ENCODE data around the gene GGA3. TPM values are rescaled to one million over a fixed set of nuclear protein-coding genes. Genes with fewer than 3 reads are reported as not detected.
"Not testable (repeated sequence)": the region's sequence is repeated elsewhere in the genome, so short reads cannot be mapped to it uniquely, and the experiment has no call there.

The GGA3 gene
- total RNA-seq, 2 experiments from 2014 or later = 72.9 to 76.7 TPM

- intact Hi-C loops (cut with DNase I, micrococcal nuclease) = no loop called here
- ChIA-PET CTCF (interaction anchor here (0.6 to 2.4 kb wide), 3 partner anchors 15 to 165 kb away, joined by 3 to 5 read pairs (median 3); no protein-coding TSS in a partner anchor), POLR2A (no interaction called here)
- Mint-ChIP-seq H3K36me3 (ENCODE audit: low read depth) (peaks cover 40% of the 10 kb centered on the region), H3K27ac (no peak overlapping the region), H3K9me3 (ENCODE audit: low read depth) (no peaks in the 10 kb centered on the region), H3K4me3 (no peak overlapping the region), H3K4me1 (no peaks in the 10 kb centered on the region), H3K27me3 (no peaks in the 10 kb centered on the region)
- DNase-seq (no peak), ATAC-seq (no peak)
These were observed 36.4 kb downstream of the GGA3 start for GRCh38 chr17:75225016-75225415.

GRCh38 chr17:75219815-75220214, 41.6 kb downstream of the GGA3 start:
- Mint-ChIP-seq H3K9me3 (ENCODE audit: low read depth) (no peaks in the 10 kb centered on the region), H3K27me3 (no peaks in the 10 kb centered on the region), H3K36me3 (ENCODE audit: low read depth) (peaks cover 49% of the 10 kb centered on the region), H3K4me3 (no peak overlapping the region), H3K4me1 (no peaks in the 10 kb centered on the region), H3K27ac (no peak overlapping the region)
- DNase-seq (no peak), ATAC-seq (no peak)
- CTCF ChIA-PET = interaction anchor here (0.6 to 1.3 kb wide), 5 partner anchors 20 to 469 kb away, joined by 3 to 4 read pairs (median 3); no protein-coding TSS in a partner anchor
- intact Hi-C loops (cut with DNase I, micrococcal nuclease) = no loop called here
- POLR2A ChIA-PET = interaction anchor here (1.7 kb wide), 1 partner anchor 11 kb away, joined by 5 read pairs; no protein-coding TSS in a partner anchor

DNA sequence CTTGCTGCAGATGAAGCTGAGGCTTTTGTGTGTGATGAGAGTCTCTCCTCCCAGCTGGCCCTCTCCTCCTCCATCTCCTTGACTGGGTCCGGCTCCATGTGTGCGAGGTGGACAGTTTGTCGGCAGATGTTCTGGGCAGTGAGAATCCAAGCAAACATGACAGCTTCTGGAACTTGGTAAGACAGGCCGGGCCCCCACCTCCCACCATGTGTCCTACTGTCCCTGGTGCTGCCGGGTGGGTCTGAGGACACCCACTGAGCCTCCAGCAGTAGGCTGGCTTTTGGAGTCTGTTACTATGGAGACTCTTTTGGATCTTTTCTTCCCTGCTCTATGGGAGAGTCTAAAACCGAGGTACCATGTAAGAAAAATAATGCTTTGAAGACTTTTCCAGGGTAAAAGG, 43.3 kb downstream of the GGA3 start:
- no peak overlapping the region for H3K4me3 Mint-ChIP-seq
- ChIA-PET POLR2A (interaction anchor here (0.5 to 1.4 kb wide), 4 partner anchors 9 to 22 kb away, joined by 3 to 4 read pairs (median 3); no protein-coding TSS in a partner anchor), CTCF (interaction anchor here (0.6 to 1.5 kb wide), 4 partner anchors 18 to 194 kb away, joined by 3 to 4 read pairs (median 3); no protein-coding TSS in a partner anchor)
- DNase-seq (no peak), ATAC-seq (no peak)
- no peaks in the 10 kb centered on the region for H3K9me3 Mint-ChIP-seq (ENCODE audit: low read depth)
- intact Hi-C loops (cut with DNase I, micrococcal nuclease) = no loop called here
- no peaks in the 10 kb centered on the region for H3K27me3 Mint-ChIP-seq
- H3K36me3 Mint-ChIP-seq (ENCODE audit: low read depth) = peaks cover 54% of the 10 kb centered on the region
- H3K27ac Mint-ChIP-seq = no peak overlapping the region
- no peaks in the 10 kb centered on the region for H3K4me1 Mint-ChIP-seq

DNA sequence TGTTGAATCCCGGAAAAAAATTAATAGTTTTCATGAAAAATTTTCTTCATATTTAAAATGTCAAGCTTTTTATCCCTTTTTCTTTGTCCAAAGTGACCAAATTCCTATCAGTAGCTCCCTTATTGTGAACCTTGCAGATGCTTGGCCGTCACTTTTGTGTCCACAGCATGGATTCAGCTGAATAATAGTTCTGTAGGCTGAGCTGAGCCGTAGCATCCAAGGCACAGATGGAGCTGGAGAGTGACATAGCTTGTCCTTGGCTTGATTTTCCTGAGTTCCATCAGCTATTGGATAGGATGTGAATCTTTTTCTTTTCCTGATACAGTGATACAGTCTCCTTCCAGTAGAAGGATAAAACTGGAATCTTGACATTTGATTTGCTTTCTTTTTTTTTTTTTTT, 52.3 kb downstream of the GGA3 start:
- ChIA-PET CTCF (interaction anchor here (0.8 to 5.3 kb wide), 5 partner anchors 9 to 203 kb away, joined by 3 to 34 read pairs (median 5); no protein-coding TSS in a partner anchor), POLR2A (interaction anchor here (0.6 to 1.1 kb wide), 3 partner anchors 9 to 55 kb away, joined by 3 to 6 read pairs (median 3); no protein-coding TSS in a partner anchor)
- H3K4me1 Mint-ChIP-seq = peaks cover 12% of the 10 kb centered on the region
- H3K9me3 Mint-ChIP-seq (ENCODE audit: low read depth) = no peaks in the 10 kb centered on the region
- H3K27me3 Mint-ChIP-seq = no peaks in the 10 kb centered on the region
- DNase-seq (no peak), ATAC-seq (no peak)
- H3K36me3 Mint-ChIP-seq (ENCODE audit: low read depth) = peaks cover 43% of the 10 kb centered on the region
- H3K4me3 Mint-ChIP-seq = no peak overlapping the region
- intact Hi-C loops (cut with DNase I, micrococcal nuclease) = loop anchor here in 1 of 2 experiments (5.0 kb wide), 1 partner anchor 162 kb away; the partner anchor contains the start of genes ATP5PD and KCTD2
- no peak overlapping the region for H3K27ac Mint-ChIP-seq

- Mint-ChIP-seq H3K4me1 (peaks cover 13% of the 10 kb centered on the region), H3K4me3 (peak overlapping the region; percentile 17), H3K27me3 (no peaks in the 10 kb centered on the region), H3K27ac (no peak overlapping the region), H3K9me3 (ENCODE audit: low read depth) (no peaks in the 10 kb centered on the region), H3K36me3 (ENCODE audit: low read depth) (peaks cover 36% of the 10 kb centered on the region)
- ATAC-seq = no peak
- ChIA-PET CTCF (interaction anchor here (0.5 to 5.3 kb wide), 6 partner anchors 36 to 249 kb away, joined by 3 to 34 read pairs (median 4); no protein-coding TSS in a partner anchor), POLR2A (interaction anchor here (0.5 to 0.7 kb wide), 2 partner anchors 225 to 237 kb away, joined by 3 to 6 read pairs; no protein-coding TSS in a partner anchor)
- intact Hi-C loops (cut with DNase I, micrococcal nuclease) = loop anchor here in 1 of 2 experiments (5.0 kb wide), 1 partner anchor 161 kb away; the partner anchor contains the start of genes ATP5PD and KCTD2
- no peak for DNase-seq
These were observed 53.2 kb downstream of the GGA3 start for GRCh38 chr17:75208161-75208560.

DNA sequence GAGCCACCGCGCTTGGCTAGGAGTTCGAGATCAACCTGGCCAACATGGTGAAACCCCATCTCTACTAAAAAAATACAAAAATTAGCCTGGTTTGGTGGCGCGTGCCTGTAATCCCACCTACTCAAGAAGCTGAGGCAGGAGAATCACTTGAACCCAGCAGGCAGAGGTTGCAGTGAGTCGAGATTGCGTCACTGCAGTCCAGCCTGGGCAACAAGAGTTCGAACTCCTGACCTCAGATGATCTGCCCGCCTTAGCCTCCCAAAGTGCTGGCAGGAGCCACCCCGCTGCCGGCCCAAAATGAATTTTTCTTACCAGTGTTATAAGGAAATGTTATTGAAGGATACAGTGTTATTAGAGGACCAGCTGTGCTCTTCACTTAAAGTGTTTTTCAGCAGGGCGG, 53.6 kb downstream of the GGA3 start:
- ATAC-seq (no peak), DNase-seq (no peak)
- intact Hi-C loops (cut with DNase I, micrococcal nuclease) = loop anchor here in 1 of 2 experiments (5.0 kb wide), 1 partner anchor 160 kb away; the partner anchor contains the start of genes ATP5PD and KCTD2
- no peaks in the 10 kb centered on the region for H3K9me3 Mint-ChIP-seq (ENCODE audit: low read depth)
- H3K27me3 Mint-ChIP-seq = no peaks in the 10 kb centered on the region
- H3K4me1 Mint-ChIP-seq = peaks cover 13% of the 10 kb centered on the region
- peak overlapping the region; percentile 17 for H3K4me3 Mint-ChIP-seq
- no peak overlapping the region for H3K27ac Mint-ChIP-seq
- ChIA-PET POLR2A (interaction anchor here (0.7 kb wide), 1 partner anchor 225 kb away, joined by 6 read pairs; no protein-coding TSS in a partner anchor), CTCF (interaction anchor here (0.5 to 5.3 kb wide), 3 partner anchors 94 to 248 kb away, joined by 3 to 34 read pairs (median 3); no protein-coding TSS in a partner anchor)
- peaks cover 32% of the 10 kb centered on the region for H3K36me3 Mint-ChIP-seq (ENCODE audit: low read depth)

- Mint-ChIP-seq H3K36me3 (ENCODE audit: low read depth) (peaks cover 30% of the 10 kb centered on the region), H3K27ac (peak overlapping the region; percentile 34), H3K4me1 (peaks cover 13% of the 10 kb centered on the region), H3K4me3 (peak overlapping the region; percentile 91)
- H3K27me3 Mint-ChIP-seq; DNase-seq; H3K9me3 Mint-ChIP-seq (ENCODE audit: low read depth); ATAC-seq: not testable (repeated sequence)
- intact Hi-C loops (cut with DNase I, micrococcal nuclease) = loop anchor here in 1 of 2 experiments (5.0 kb wide), 1 partner anchor 160 kb away; the partner anchor contains the start of genes ATP5PD and KCTD2
- CTCF ChIA-PET = interaction anchor here (0.7 to 5.3 kb wide), 7 partner anchors 17 to 245 kb away, joined by 3 to 34 read pairs (median 3); partner anchors contain the start of genes GGA3 and MRPS7
- POLR2A ChIA-PET = interaction anchor here (0.6 to 0.8 kb wide), 3 partner anchors 18 to 43 kb away, joined by 3 to 4 read pairs (median 3); no protein-coding TSS in a partner anchor
These were observed 54.4 kb downstream of the GGA3 start for GRCh38 chr17:75207050-75207407.

GRCh38 chr17:75205793-75206163, 55.6 kb downstream of the GGA3 start:
- DNase-seq = no peak

DNA sequence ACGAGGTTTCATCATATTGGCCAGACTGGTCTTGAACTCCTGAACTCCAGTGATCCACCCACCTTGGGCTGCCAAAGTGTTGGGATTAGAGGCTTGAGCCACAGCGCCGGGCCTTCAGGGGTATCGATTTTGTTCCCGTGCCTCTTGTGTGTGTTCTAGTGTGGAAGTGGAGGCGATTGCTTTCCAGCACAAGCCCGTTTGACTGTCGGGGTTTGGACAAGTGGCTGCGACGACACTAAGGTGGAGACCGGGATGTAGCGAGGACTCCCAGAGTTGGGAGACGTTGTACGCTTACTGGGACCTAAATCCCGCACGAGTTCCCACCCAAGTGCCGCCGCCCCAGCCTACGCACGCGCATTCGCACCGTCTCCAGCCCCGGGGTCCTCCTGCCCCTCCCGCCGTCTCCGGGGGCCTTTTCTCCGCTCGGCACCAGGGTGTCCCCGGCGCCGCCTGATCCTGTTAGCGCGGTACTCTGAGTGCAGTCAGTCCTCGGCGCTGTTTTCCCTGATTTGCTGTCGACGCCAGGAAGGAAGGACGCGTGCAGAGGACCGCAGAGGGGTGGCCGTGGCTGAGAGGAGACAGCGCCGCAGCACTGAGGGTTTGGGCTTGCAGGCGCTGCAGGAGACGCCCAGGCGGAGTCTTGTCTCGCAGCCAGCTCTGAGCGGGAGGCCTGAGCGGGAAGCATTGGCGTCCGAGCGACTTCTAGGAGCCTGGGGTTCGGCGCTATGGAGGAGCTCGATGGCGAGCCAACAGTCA, 56.2 kb downstream of the GGA3 start, which contains the start of gene NUP85:
TSS of gene NUP85 (plus strand) at position 643 of the 756 bp plus-strand sequence. CDS start at position 726, 83 bp downstream.
- Mint-ChIP-seq H3K27me3 (no peaks in the 10 kb centered on the region), H3K4me1 (peaks cover 18% of the 10 kb centered on the region)

More at GRCh38 chr17:75205793-75206163, 55.6 kb downstream of the GGA3 start:
- H3K27ac Mint-ChIP-seq = peak overlapping the region; percentile 100
- H3K27me3 Mint-ChIP-seq = no peaks in the 10 kb centered on the region
- POLR2A ChIA-PET = interaction anchor here (0.5 to 1.4 kb wide), 12 partner anchors 17 to 193 kb away, joined by 3 to 12 read pairs (median 4); partner anchors contain the start of genes GGA3 and SLC25A19
- intact Hi-C loops (cut with DNase I, micrococcal nuclease) = loop anchor here (1.0 to 5.0 kb wide), 17 partner anchors 22 to 282 kb away; partner anchors contain the start of genes KCTD2 (in 2 of the 2), ARMC7 (in 1 of the 2), ATP5PD (in 1 of the 2) and GGA3 (in 1 of the 2)
- H3K9me3 Mint-ChIP-seq (ENCODE audit: low read depth) = no peaks in the 10 kb centered on the region
- H3K4me3 Mint-ChIP-seq = peak overlapping the region; percentile 91
- ATAC-seq = no peak
- peaks cover 18% of the 10 kb centered on the region for H3K4me1 Mint-ChIP-seq
- CTCF ChIA-PET = interaction anchor here (0.5 to 5.3 kb wide), 15 partner anchors 10 to 963 kb away, joined by 3 to 34 read pairs (median 4); partner anchors contain the start of genes GGA3 and MRPS7
- H3K36me3 Mint-ChIP-seq (ENCODE audit: low read depth) = peaks cover 20% of the 10 kb centered on the region

GRCh38 chr17:75199886-75200618, 61.4 kb downstream of the GGA3 start:
- CTCF ChIA-PET = interaction anchor here (0.6 to 5.7 kb wide), 13 partner anchors 9 to 238 kb away, joined by 3 to 108 read pairs (median 4); partner anchors contain the start of genes NT5C and SLC25A19
- no peak for ATAC-seq
- intact Hi-C loops (cut with DNase I, micrococcal nuclease) = loop anchor here (5.0 kb wide), 2 partner anchors 133 to 238 kb away; no protein-coding TSS in a partner anchor

More for the DNA sequence above, 56.2 kb downstream of the GGA3 start, which contains the start of gene NUP85:
- intact Hi-C loops (cut with DNase I, micrococcal nuclease) = loop anchor here (1.0 to 5.0 kb wide), 17 partner anchors 22 to 282 kb away; partner anchors contain the start of genes KCTD2 (in 2 of the 2), ARMC7 (in 1 of the 2), ATP5PD (in 1 of the 2) and GGA3 (in 1 of the 2)
- peak; percentile 86 for ATAC-seq
- H3K36me3 Mint-ChIP-seq (ENCODE audit: low read depth) = peaks cover 17% of the 10 kb centered on the region
- POLR2A ChIA-PET = interaction anchor here (0.5 to 1.4 kb wide), 12 partner anchors 16 to 192 kb away, joined by 3 to 12 read pairs (median 4); partner anchors contain the start of gene SLC25A19
- H3K27ac Mint-ChIP-seq = peak within 1 kb of the TSS; percentile 100
- CTCF ChIA-PET = interaction anchor here (0.5 to 5.3 kb wide), 13 partner anchors 21 to 964 kb away, joined by 3 to 34 read pairs (median 4); partner anchors contain the start of genes GGA3 and MRPS7
- no peaks in the 10 kb centered on the region for H3K9me3 Mint-ChIP-seq (ENCODE audit: low read depth)
- DNase-seq = peak; percentile 96
- H3K4me3 Mint-ChIP-seq = peak within 1 kb of the TSS; percentile 91

More at GRCh38 chr17:75199886-75200618, 61.4 kb downstream of the GGA3 start:
- Mint-ChIP-seq H3K9me3 (ENCODE audit: low read depth) (no peaks in the 10 kb centered on the region), H3K4me3 (no peak overlapping the region), H3K27ac (no peak overlapping the region), H3K27me3 (no peaks in the 10 kb centered on the region), H3K4me1 (peaks cover 8% of the 10 kb centered on the region), H3K36me3 (ENCODE audit: low read depth) (no peaks in the 10 kb centered on the region)
- no peak for DNase-seq
- POLR2A ChIA-PET = no interaction called here
